Motor neuron (in vitro differentiated cells): ENCODE results near the gene MEN1. TPM values are rescaled to one million over a fixed set of nuclear protein-coding genes. Genes with fewer than 3 reads are reported as not detected.
"Not testable (repeated sequence)": the region's sequence is repeated elsewhere in the genome, so short reads cannot be mapped to it uniquely, and the experiment has no call there.

Experiments used
- ATAC-seq, 8 experiments: fragments of 200-7000 bp; cut with Tn5 transposase; replicated peaks in 6 of 8; 2 replicates each; pipeline ENCODE4 v1.8.0; 2021; ENCODE audit warnings: mild to moderate bottlenecking in 8 of 8, moderate library complexity in 8 of 8
- H3K27ac ChIP-seq, 2 donors: fragments of 250-450 bp; sonication (Bioruptor Pico); 2 replicates each; pipeline ENCODE4 v1.9.0; 2021; ENCODE audit warnings: antibody characterized with exemption in 2 of 2, mild to moderate bottlenecking in 2 of 2, moderate library complexity in 1 of 2
- H3K4me1 ChIP-seq, 2 donors: fragments of 250-450 bp; sonication (Bioruptor Pico); replicated peaks in 1 of 2; 2 replicates each; pipeline ENCODE4 v1.6.1; 2021; ENCODE audit warnings: antibody characterized with exemption in 2 of 2, mild to moderate bottlenecking in 2 of 2, moderate library complexity in 1 of 2
- H3K4me3 ChIP-seq, 5 donors: fragments of 250-450 bp; sonication (Bioruptor Pico); 2 replicates each; pipeline ENCODE4 v1.9.0; 2021; ENCODE audit warnings: antibody characterized with exemption in 5 of 5, mild to moderate bottlenecking in 5 of 5, moderate library complexity in 4 of 5
- WGBS, 10 experiments: fragments of 450-650 bp; shearing (Covaris generic); methylation state at CpG; one replicate each; pipeline ENCODE4 v1.0.0; 2022; 5-methylcytosine and 5-hydroxymethylcytosine counted together
- in situ Hi-C, 9 experiments: fragments of 400-800 bp; cut with MboI; loops; one replicate each; pipeline ENCODE4 v1.15.0; 2021; ENCODE audit warnings: low sequenced_read_pairs in 9 of 9, low pct_unique_long_range_greater_than_20kb in 2 of 9; ENCODE audit not compliant: unreplicated experiment in 9 of 9
- total RNA-seq, 8 experiments: library from RNA; unstranded; fragments of 300-600 nt; gene quantifications; 2 replicates each; pipeline versions ENCODE4 v1.2.3 to v1.2.4, GENCODE V29; 2022

The MEN1 gene
- total RNA-seq, 8 experiments from 2014 or later = 12.8 to 28.2 (median 17.3) TPM

- no peak overlapping the region for H3K27ac ChIP-seq
- in situ Hi-C loops = no loop called here
- WGBS, 10 experiments = 60 to 100% (median 100%) methylated on average over 1 to 3 of the region's 8 CpGs; no CpG with 5 or more reads in 4 of the 10 experiments
- no peaks in the 10 kb centered on the region for H3K4me1 ChIP-seq
- H3K4me3 ChIP-seq = no peak overlapping the region
- ATAC-seq = peak in 1 of 8 experiments; percentile 9
These were observed 41.5 kb upstream of the MEN1 start for GRCh38 chr11:64851831-64852351.

- ATAC-seq = peak in 3 of 8 experiments; percentile 8 to 33 (median 19)
- 67 to 69% methylated on average over 5 to 11 of the region's 13 CpGs; no CpG with 5 or more reads in 8 of the 10 experiments for WGBS, 10 experiments
- Histone ChIP-seq H3K4me1 (no peaks in the 10 kb centered on the region), H3K4me3 (no peak overlapping the region), H3K27ac (no peak overlapping the region)
- in situ Hi-C loops = no loop called here
These were observed 40.7 kb upstream of the MEN1 start for GRCh38 chr11:64850979-64851567.

- 89 to 95% (median 94%) methylated on average over 3 to 11 of the region's 19 CpGs; no CpG with 5 or more reads in 6 of the 10 experiments for WGBS, 10 experiments
- no peak overlapping the region for H3K27ac ChIP-seq
- no peak overlapping the region for H3K4me3 ChIP-seq
- in situ Hi-C loops = loop anchor here in 1 of 9 experiments (10.0 kb wide), 1 partner anchor 45 kb away; no protein-coding TSS in a partner anchor
- H3K4me1 ChIP-seq = no peaks in the 10 kb centered on the region
- ATAC-seq = no peak
These were observed 39.4 kb upstream of the MEN1 start for GRCh38 chr11:64849598-64850356.

- Histone ChIP-seq H3K4me1 (no peaks in the 10 kb centered on the region), H3K27ac (no peak overlapping the region), H3K4me3 (no peak overlapping the region)
- no peak for ATAC-seq
- in situ Hi-C loops = loop anchor here in 1 of 9 experiments (10.0 kb wide), 1 partner anchor 46 kb away; no protein-coding TSS in a partner anchor
- WGBS, 10 experiments = 40 to 100% (median 71%) methylated on average over 1 to 4 of the region's 16 CpGs; no CpG with 5 or more reads in 4 of the 10 experiments
These were observed 38.7 kb upstream of the MEN1 start for GRCh38 chr11:64848826-64849597.

- 42 to 71% (median 63%) methylated on average over 2 to 3 of the region's 6 CpGs; no CpG with 5 or more reads in 6 of the 10 experiments for WGBS, 10 experiments
- no peak overlapping the region for H3K4me3 ChIP-seq
- in situ Hi-C loops = loop anchor here in 1 of 9 experiments (10.0 kb wide), 1 partner anchor 46 kb away; no protein-coding TSS in a partner anchor
These were observed 38.0 kb upstream of the MEN1 start for GRCh38 chr11:64848214-64848825.

DNA sequence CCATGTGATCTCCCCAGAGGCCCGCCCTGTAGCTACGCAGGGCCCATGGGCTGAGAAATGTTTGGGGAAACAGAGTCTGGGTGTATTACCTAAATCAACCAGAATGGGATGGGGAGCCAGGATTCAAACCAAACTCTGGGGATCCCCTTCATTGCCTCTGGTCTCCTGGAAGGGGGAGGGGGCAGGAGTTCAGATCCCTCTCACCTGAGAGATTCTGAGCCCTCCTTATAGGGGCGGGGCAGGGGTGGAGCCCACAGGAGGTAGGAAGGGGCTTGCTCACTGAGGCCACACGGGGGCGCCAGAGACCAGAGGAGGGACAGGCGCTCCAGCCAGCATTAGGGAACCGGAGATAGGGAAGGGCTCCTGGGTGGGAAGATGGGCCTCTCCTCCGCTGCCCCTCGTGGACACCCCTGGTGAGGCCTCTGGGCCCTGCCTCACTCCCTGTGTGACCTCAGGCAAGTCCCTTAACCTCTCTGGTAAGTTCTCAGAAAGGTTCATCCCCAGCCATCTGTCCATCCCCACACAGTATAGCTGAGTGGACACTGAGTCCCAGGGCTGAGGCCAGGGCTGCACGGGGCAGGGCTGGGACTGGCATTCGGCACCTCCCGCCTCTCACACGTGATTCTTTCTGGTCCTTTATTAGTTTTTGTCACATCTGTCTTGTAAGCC is 36.8 kb upstream of the MEN1 start:
- H3K27ac ChIP-seq = no peak overlapping the region
- in situ Hi-C loops = loop anchor here in 1 of 9 experiments (10.0 kb wide), 1 partner anchor 48 kb away; no protein-coding TSS in a partner anchor
- ATAC-seq = peak; percentile 54 to 87 (median 76)
- no peak overlapping the region for H3K4me3 ChIP-seq
- peaks cover 0 to 9% of the 10 kb centered on the region in 2 donors for H3K4me1 ChIP-seq
- WGBS, 10 experiments = 0 to 80% (median 58%) methylated on average over 1 to 5 of the region's 13 CpGs; no CpG with 5 or more reads in 4 of the 10 experiments

More at GRCh38 chr11:64848214-64848825, 38.0 kb upstream of the MEN1 start:
- no peak for ATAC-seq
- no peaks in the 10 kb centered on the region for H3K4me1 ChIP-seq
- H3K27ac ChIP-seq = no peak overlapping the region

DNA sequence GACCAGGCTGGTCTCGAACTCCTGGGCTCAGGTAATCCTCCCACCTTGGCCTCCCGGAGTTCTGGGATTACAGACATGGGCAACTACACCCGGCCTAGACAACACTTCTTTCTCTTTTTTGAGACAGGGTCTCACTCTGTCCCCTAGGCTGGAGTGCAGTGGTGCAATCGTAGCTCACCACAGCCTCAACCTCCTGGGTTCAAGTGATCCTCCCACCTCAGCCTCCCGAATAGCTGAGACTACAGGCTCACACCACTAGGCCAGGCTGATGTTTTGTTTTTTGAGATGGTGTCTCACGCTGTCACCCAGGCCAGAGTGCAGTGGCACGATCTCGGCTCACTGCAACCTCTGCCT is 35.4 kb upstream of the MEN1 start:
- not testable (repeated sequence) for H3K4me1 ChIP-seq, H3K27ac ChIP-seq, ATAC-seq, H3K4me3 ChIP-seq
- in situ Hi-C loops = loop anchor here in 1 of 9 experiments (10.0 kb wide), 1 partner anchor 49 kb away; no protein-coding TSS in a partner anchor
- 50 to 100% (median 94%) methylated on average over 1 to 5 of the region's 8 CpGs; no CpG with 5 or more reads in 2 of the 10 experiments for WGBS, 10 experiments

GRCh38 chr11:64845129-64845775 is 34.9 kb upstream of the MEN1 start:
- Histone ChIP-seq H3K4me3 (no peak overlapping the region), H3K27ac (no peak overlapping the region), H3K4me1 (peaks cover 0 to 9% of the 10 kb centered on the region in 2 donors)
- in situ Hi-C loops = loop anchor here in 1 of 9 experiments (10.0 kb wide), 1 partner anchor 50 kb away; no protein-coding TSS in a partner anchor
- 0 to 83% (median 38%) methylated on average over 1 to 3 of the region's 9 CpGs; no CpG with 5 or more reads in 4 of the 10 experiments for WGBS, 10 experiments
- no peak for ATAC-seq

- peak; percentile 13 to 74 (median 53) for ATAC-seq
- Histone ChIP-seq H3K27ac (no peak within 1 kb of the TSS), H3K4me1 (peaks cover 0 to 9% of the 10 kb centered on the region in 2 donors), H3K4me3 (peak within 1 kb of the TSS in 4 of 5 donors; percentile 9 to 33 (median 19))
- 0 to 10% methylated on average over 1 to 2 of the region's 96 CpGs; no CpG with 5 or more reads in 8 of the 10 experiments for WGBS, 10 experiments
- in situ Hi-C loops = loop anchor here in 1 of 9 experiments (10.0 kb wide), 1 partner anchor 50 kb away; no protein-coding TSS in a partner anchor
These were observed 34.2 kb upstream of the MEN1 start, which contains the start of gene CDC42BPG for GRCh38 chr11:64844330-64845128. Gene CDC42BPG (minus strand): TSS chr11:64844653. CDS start chr11:64844569, 84 bp downstream.

DNA sequence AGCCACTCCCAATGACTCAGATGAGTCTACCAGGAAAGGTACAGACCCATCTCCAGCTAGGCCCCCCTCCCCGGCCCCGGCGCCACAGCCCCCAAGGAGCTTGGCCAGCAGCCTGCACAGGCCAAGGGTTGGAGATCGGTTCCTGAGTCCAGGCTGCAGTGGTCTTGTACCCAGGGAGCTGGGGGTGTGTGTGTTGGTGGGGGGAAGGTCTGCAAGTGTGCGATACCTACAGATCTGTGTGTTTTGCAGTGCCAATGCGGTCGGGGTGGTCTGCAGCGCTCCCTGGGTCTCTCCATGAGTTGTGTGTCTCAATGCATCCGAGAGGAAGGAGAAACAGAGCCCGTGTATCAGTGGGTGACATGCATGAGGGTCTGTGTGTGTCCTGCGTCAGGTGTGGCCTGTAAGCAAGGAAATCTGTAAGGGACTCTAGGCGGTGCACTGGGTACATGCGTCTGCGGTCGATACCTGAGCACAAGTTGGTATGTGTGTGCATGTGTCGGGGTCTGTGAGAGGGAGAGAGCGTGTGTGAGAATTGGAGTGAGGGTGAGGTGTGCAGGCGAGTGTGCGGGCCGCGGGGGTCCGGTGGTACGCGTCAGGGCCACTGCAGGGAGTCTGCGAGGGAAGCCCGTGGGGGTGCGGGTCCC is 33.5 kb upstream of the MEN1 start:
- peaks cover 0 to 9% of the 10 kb centered on the region in 2 donors for H3K4me1 ChIP-seq
- H3K27ac ChIP-seq = no peak overlapping the region
- peak in 2 of 8 experiments; percentile 1 to 2 for ATAC-seq
- in situ Hi-C loops = loop anchor here in 1 of 9 experiments (10.0 kb wide), 1 partner anchor 51 kb away; no protein-coding TSS in a partner anchor
- no peak overlapping the region for H3K4me3 ChIP-seq
- 20 to 70% (median 65%) methylated on average over 1 to 14 of the region's 27 CpGs; no CpG with 5 or more reads in 5 of the 10 experiments for WGBS, 10 experiments
